Kidney epithelial cell (primary cell): ENCODE data around the gene ARFRP1. TPM values are rescaled to one million over a fixed set of nuclear protein-coding genes. Genes with fewer than 3 reads are reported as not detected.
"Not testable (repeated sequence)": the region's sequence is repeated elsewhere in the genome, so short reads cannot be mapped to it uniquely, and the experiment has no call there.

ENCODE experiments used
- DNase-seq: peaks from one replicate; pipeline ENCODE4 v3.0.0-alpha.2; 2010; ENCODE audit warnings: low read depth
- H3K27me3 ChIP-seq: 2 replicates; pipeline ENCODE4 v1.6.0; 2011; ENCODE audit warnings: low read length; ENCODE audit not compliant: control insufficient read depth, insufficient read depth
- H3K36me3 ChIP-seq: 2 replicates; pipeline ENCODE4 v1.5.1; 2011; ENCODE audit warnings: low read length; ENCODE audit not compliant: control insufficient read depth, insufficient read depth
- H3K4me3 ChIP-seq: 2 replicates; pipeline ENCODE4 v1.5.1; 2011; ENCODE audit warnings: low read depth, mild to moderate bottlenecking, control low read depth, low read length
- total RNA-seq: library from RNA; depleted of rRNA; stranded (reverse); fragments of >200 nt; gene quantifications from 2 replicates; pipeline ENCODE4 v1.2.3, GENCODE V29; 2015
- TF ChIP-seq, protein P1 (sequence below): IDR thresholded peaks from 2 replicates; pipeline ENCODE4 v1.5.1; 2011; ENCODE audit warnings: mild to moderate bottlenecking, moderate library complexity, low read length, control low read depth, inconsistent platforms; ENCODE audit not compliant: insufficient read depth, poor library complexity, severe bottlenecking

ARFRP1 gene
- total RNA-seq, 1 donor from 2014 or later = 56.9 TPM

DNA sequence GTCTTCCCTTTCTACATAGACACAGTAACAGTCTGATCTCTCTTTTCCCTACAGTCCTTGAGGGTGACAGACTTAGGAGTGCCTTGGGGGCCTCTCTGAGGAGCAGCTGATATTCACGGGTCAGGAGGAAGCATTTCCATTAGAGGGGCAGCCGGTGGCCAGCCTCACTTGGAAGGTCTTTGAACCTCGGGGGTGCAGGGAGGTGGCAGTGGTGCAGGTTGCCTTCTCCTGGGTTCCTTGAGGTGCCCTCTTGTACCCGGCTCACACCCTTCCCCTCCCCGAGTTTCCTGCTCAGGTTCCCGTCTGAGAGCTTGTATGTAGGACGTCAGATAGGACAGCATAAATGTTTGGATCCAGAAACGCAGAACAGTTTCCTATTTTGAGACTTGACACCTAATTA, 47.2 kb downstream of the ARFRP1 start:
- no peaks in the 10 kb centered on the region for H3K27me3 ChIP-seq
- TF ChIP-seq, protein P1, sequence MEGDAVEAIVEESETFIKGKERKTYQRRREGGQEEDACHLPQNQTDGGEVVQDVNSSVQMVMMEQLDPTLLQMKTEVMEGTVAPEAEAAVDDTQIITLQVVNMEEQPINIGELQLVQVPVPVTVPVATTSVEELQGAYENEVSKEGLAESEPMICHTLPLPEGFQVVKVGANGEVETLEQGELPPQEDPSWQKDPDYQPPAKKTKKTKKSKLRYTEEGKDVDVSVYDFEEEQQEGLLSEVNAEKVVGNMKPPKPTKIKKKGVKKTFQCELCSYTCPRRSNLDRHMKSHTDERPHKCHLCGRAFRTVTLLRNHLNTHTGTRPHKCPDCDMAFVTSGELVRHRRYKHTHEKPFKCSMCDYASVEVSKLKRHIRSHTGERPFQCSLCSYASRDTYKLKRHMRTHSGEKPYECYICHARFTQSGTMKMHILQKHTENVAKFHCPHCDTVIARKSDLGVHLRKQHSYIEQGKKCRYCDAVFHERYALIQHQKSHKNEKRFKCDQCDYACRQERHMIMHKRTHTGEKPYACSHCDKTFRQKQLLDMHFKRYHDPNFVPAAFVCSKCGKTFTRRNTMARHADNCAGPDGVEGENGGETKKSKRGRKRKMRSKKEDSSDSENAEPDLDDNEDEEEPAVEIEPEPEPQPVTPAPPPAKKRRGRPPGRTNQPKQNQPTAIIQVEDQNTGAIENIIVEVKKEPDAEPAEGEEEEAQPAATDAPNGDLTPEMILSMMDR = no peak
- no peak for DNase-seq
- peaks cover 1% of the 10 kb centered on the region for H3K36me3 ChIP-seq
- no peak overlapping the region for H3K4me3 ChIP-seq

DNA sequence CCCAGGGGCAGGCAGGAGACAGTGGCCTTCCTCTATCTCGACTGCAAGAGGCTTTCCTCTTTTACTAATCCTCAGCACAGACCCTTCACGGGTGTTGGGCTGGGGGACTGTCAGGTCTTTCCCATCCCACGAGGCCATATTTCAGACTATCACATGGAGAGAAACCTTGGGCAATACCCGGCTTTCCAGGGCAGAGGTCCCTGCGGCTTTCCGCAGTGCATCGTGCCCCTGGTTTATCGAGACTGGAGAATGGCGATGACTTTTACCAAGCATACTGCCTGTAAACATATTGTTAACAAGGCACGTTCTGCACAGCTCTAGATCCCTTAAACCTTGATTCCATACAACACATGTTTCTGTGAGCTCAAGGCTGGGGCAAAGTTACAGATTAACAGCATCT, 47.6 kb downstream of the ARFRP1 start:
- H3K27me3 ChIP-seq, H3K4me3 ChIP-seq, H3K36me3 ChIP-seq, DNase-seq: not testable (repeated sequence)

DNA sequence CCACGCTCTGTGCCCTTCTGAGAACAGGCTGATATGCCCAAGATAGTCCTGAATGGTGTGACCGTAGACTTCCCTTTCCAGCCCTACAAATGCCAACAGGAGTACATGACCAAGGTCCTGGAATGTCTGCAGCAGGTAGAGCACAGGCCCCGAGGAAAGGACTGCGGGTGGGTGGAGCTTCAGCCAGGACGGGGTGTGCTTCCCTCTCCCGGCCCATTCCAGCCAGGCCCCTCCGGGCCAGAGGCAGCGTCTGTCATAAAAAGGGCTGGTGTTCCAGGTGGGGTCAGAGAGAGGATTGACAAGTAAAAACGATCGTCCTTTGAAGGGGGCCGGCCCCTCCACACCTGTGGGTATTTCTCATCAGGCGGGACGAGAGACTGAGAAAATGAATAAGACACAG, 48.4 kb downstream of the ARFRP1 start:
- H3K4me3 ChIP-seq = peak overlapping the region; percentile 76
- no peaks in the 10 kb centered on the region for H3K27me3 ChIP-seq
- no peak for DNase-seq
- H3K36me3 ChIP-seq = no peaks in the 10 kb centered on the region
- TF ChIP-seq, protein P1 = no peak

DNA sequence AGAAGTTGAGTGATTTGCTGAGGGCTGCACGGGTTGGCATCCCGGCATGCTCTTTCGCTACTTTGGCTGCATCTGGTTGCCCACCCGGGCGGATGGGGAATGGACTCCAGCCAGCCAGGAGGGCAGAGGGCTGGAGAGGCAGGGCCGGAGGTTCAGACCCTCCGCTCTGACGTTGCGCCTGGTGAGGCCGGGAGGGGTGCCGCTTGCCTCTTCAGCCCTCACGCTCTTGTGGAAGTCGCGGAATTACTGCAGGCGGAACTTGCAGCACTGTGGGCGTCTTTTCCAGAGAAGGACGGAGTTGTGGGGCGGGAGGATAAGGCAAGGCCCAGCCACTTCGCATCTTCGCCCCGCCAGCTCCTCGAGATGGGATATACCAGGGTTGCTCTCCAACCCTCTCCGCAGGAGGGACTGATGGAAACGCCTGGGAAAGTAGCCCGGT, 49.0 kb downstream of the ARFRP1 start:
- TF ChIP-seq, protein P1 = no peak
- DNase-seq = no peak
- no peaks in the 10 kb centered on the region for H3K27me3 ChIP-seq
- H3K4me3 ChIP-seq = peak overlapping the region; percentile 76
- H3K36me3 ChIP-seq = no peaks in the 10 kb centered on the region

DNA sequence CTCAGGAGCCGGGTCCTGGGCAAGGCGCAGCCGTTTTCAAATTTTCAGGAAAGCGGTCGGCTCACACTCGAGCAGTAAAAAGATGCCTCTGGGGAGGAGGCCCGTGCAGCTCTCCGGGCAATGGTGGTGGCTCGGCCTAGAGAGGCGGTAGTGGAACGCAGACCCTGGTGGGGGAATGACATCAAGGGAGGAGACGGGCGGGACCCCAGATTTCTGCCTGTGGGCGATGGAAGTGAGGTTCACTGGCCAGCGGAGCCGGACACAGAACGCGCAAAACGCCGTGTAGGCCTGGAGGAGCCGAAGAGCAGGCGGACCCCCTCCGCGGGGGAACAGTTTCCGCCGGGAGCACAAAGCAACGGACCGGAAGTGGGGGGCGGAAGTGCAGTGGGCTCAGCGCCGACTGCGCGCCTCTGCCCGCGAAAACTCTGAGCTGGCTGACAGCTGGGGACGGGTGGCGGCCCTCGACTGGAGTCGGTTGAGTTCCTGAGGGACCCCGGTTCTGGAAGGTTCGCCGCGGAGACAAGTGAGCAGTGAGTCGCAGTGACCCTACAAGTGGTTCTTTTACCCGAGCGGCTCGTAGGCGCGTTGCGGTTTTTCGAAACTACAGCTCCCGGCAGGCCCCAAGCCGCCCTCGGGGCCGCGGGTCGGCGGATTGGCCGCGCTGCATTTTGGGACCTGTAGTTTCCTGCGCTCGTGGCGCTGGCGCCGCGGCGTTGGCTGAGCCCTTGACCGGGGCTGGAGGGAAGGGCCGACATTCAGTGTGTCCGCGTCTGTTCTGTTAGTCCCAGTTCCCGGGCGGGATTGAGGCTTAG, 49.6 kb downstream of the ARFRP1 start, which contains the start of gene RTEL1:
TSS of gene RTEL1 (plus strand) at position 376 of the 812 bp plus-strand sequence. CDS start 1,091 bp downstream, outside the sequence.
- no peaks in the 10 kb centered on the region for H3K27me3 ChIP-seq
- H3K4me3 ChIP-seq = peak within 1 kb of the TSS; percentile 76
- DNase-seq = peak; percentile 56
- H3K36me3 ChIP-seq = no peaks in the 10 kb centered on the region
- TF ChIP-seq, protein P1 = no peak

DNA sequence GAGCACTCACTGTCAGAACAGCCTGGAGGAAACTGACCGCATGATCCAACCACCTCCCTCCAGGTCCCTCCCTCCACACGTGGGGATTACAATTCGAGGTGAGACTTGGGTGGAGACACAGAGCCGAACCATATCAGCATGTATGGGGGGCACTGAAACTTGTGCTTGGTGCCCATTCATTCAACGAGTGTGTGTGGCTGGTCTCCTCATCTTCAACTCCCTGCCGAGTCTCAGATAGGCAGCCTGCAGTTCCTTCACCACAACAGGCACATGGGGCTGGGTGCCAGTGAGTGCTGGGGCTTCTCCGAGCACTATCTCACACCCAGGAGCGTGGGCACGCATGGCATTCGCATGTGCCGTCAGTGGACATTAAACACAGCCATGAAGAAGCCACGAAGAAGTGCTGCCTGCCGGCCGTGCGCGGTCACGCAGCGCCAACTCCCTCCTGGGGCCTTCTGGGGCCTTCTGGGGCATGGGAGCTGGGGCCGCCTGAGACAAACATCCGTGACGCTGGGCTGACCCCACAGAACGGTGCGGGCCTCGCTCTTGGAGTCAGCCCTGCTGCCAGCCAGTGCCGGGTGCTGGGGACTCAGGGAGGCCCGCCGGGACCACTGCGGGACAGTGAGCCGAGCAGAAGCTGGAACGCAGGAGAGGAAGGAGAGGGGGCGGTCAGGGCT, 50.4 kb downstream of the ARFRP1 start:
- Histone ChIP-seq H3K36me3 (no peaks in the 10 kb centered on the region), H3K4me3 (peak overlapping the region; percentile 76), H3K27me3 (no peaks in the 10 kb centered on the region)
- no peak for DNase-seq
- TF ChIP-seq, protein P1 = no peak
